Peyer's patch (tissue), 4 donors: ENCODE results near the gene ABHD13.

Source experiments
- CTCF ChIP-seq, 6 experiments: fragments of 450-650 bp in 4 of 6; fragments of 200-600 bp in 2 of 6; sonication (generic) in 1 of 6; IDR thresholded peaks; one replicate each; pipeline ENCODE4 v1.5.1; 2017 to 2019; ENCODE audit warnings: antibody characterized with exemption in 6 of 6, mild to moderate bottlenecking in 3 of 6, moderate library complexity in 1 of 6
- POLR2A ChIP-seq, 2 donors: fragments of 450-650 bp; IDR thresholded peaks; one replicate each; pipeline ENCODE4 v1.5.1; 2017; ENCODE audit warnings: antibody characterized with exemption in 2 of 2, mild to moderate bottlenecking in 2 of 2, moderate library complexity in 2 of 2

GRCh38 chr13:108218044-108218974 lies at the start of gene ABHD13:
- TF ChIP-seq POLR2A (IDR thresholded peaks at IDR 0.05) (peak; percentile 72 to 73), CTCF (IDR thresholded peaks at IDR 0.05) (peak in 1 of 6 experiments; percentile 24)
